ENCODE data around the gene CHN2. TPM values are rescaled to one million over a fixed set of nuclear protein-coding genes. Genes with fewer than 3 reads are reported as not detected.

The CHN2 gene
- total RNA-seq, 1 donor from 2014 or later, result 6.6 TPM

- Mint-ChIP-seq H3K9me3 (peaks cover 3% of the 10 kb centered on the region), H3K4me3 (no peak overlapping the region), H3K36me3 (no peaks in the 10 kb centered on the region), H3K27ac (no peak overlapping the region), H3K4me1 (no peaks in the 10 kb centered on the region), H3K27me3 (ENCODE audit: insufficient read depth, low read depth) (peaks cover 3% of the 10 kb centered on the region)
- Histone ChIP-seq H3K4me3 (no peak overlapping the region), H3K27me3 (no peaks in the 10 kb centered on the region), H4K20me1 (ENCODE audit: low read depth) (no peaks in the 10 kb centered on the region), H3F3A (ENCODE audit: low read depth) (no peaks in the 10 kb centered on the region), H3K4me2 (no peak overlapping the region), H3K79me2 (ENCODE audit: low read depth) (no peaks in the 10 kb centered on the region), H3K9ac (no peak overlapping the region), H3K9me3 (ENCODE audit: low read depth) (no peaks in the 10 kb centered on the region), H3K36me3 (no peaks in the 10 kb centered on the region), H3K4me1 (no peaks in the 10 kb centered on the region), H3K27ac (no peak overlapping the region), H2AFZ (replicated peaks) (no peak overlapping the region)
- DNase-seq (ENCODE audit: low spot score), result no peak
- TF ChIP-seq EZH2phosphoT487 (IDR thresholded peaks at IDR 0.05) (no peak), EZH2 (IDR thresholded peaks at IDR 0.05) (no peak), CTCF (IDR thresholded peaks at IDR 0.05) (no peak)
These were observed 135.6 kb downstream of the CHN2 start for GRCh38 chr7:29330136-29330535.

GRCh38 chr7:29331163-29331562, 136.6 kb downstream of the CHN2 start:
- no peaks in the 10 kb centered on the region for H3K9me3 ChIP-seq (ENCODE audit: low read depth)
- peaks cover 3% of the 10 kb centered on the region for H3K9me3 Mint-ChIP-seq
- no peak overlapping the region for H3K27ac ChIP-seq
- DNase-seq (ENCODE audit: low spot score), result no peak
- no peaks in the 10 kb centered on the region for H3K36me3 ChIP-seq
- no peaks in the 10 kb centered on the region for H3K79me2 ChIP-seq (ENCODE audit: low read depth)
- no peaks in the 10 kb centered on the region for H4K20me1 ChIP-seq (ENCODE audit: low read depth)
- H3F3A ChIP-seq (ENCODE audit: low read depth), result no peaks in the 10 kb centered on the region
- no peak overlapping the region for H2AFZ ChIP-seq (replicated peaks)
- H3K9ac ChIP-seq, result no peak overlapping the region
- H3K4me2 ChIP-seq, result no peak overlapping the region
- H3K4me3 ChIP-seq, result no peak overlapping the region
- H3K4me1 ChIP-seq, result no peaks in the 10 kb centered on the region
- H3K36me3 Mint-ChIP-seq, result no peaks in the 10 kb centered on the region
- no peak overlapping the region for H3K27ac Mint-ChIP-seq
- peaks cover 3% of the 10 kb centered on the region for H3K27me3 Mint-ChIP-seq (ENCODE audit: insufficient read depth, low read depth)
- H3K4me3 Mint-ChIP-seq, result no peak overlapping the region
- H3K4me1 Mint-ChIP-seq, result no peaks in the 10 kb centered on the region
- TF ChIP-seq CTCF (IDR thresholded peaks at IDR 0.05), result no peak
- no peaks in the 10 kb centered on the region for H3K27me3 ChIP-seq

GRCh38 chr7:29332042-29332811, 137.7 kb downstream of the CHN2 start:
- Histone ChIP-seq H4K20me1 (ENCODE audit: low read depth) (no peaks in the 10 kb centered on the region), H2AFZ (replicated peaks) (no peak overlapping the region), H3K4me2 (no peak overlapping the region), H3K36me3 (no peaks in the 10 kb centered on the region), H3K27me3 (no peaks in the 10 kb centered on the region), H3K9ac (no peak overlapping the region), H3K4me3 (no peak overlapping the region), H3K27ac (no peak overlapping the region), H3K9me3 (ENCODE audit: low read depth) (no peaks in the 10 kb centered on the region), H3K79me2 (ENCODE audit: low read depth) (no peaks in the 10 kb centered on the region), H3K4me1 (no peaks in the 10 kb centered on the region), H3F3A (ENCODE audit: low read depth) (no peaks in the 10 kb centered on the region)
- TF ChIP-seq EZH2 (IDR thresholded peaks at IDR 0.05) (no peak), CTCF (IDR thresholded peaks at IDR 0.05) (no peak), EZH2phosphoT487 (IDR thresholded peaks at IDR 0.05) (no peak)
- DNase-seq (ENCODE audit: low spot score), result no peak
- Mint-ChIP-seq H3K27me3 (ENCODE audit: insufficient read depth, low read depth) (peaks cover 6% of the 10 kb centered on the region), H3K4me1 (peaks cover 4% of the 10 kb centered on the region), H3K9me3 (peaks cover 3% of the 10 kb centered on the region), H3K4me3 (no peak overlapping the region), H3K27ac (no peak overlapping the region), H3K36me3 (no peaks in the 10 kb centered on the region)
